Activated B cell treated with CpG ODN at 0.5 μM for 24 hours (primary cell): ENCODE measurements around the gene SBSN. TPM values are rescaled to one million over a fixed set of nuclear protein-coding genes. Genes with fewer than 3 reads are reported as not detected.

Experiments used
- ATAC-seq: fragments of 200-7000 bp; cut with Tn5 transposase; one replicate; pipeline ENCODE4 v1.10.0; 2021; ENCODE audit warnings: low read depth, mild to moderate bottlenecking, moderate library complexity
- CTCF ChIA-PET: fragments of 350-600 bp; sonication (Branson Sonifier 250); formaldehyde crosslinking; loops from one replicate; lab custom pipeline; 2021; ENCODE audit warnings: antibody characterized with exemption; lab: Charles Lee
- POLR2A ChIA-PET: fragments of 350-600 bp; sonication (Branson Sonifier 250); formaldehyde crosslinking; loops from one replicate; lab custom pipeline; 2021; ENCODE audit warnings: antibody characterized with exemption; lab: Charles Lee
- DNase-seq: peaks from one replicate; pipeline ENCODE4 v3.0.0; 2022
- H3K27ac Mint-ChIP-seq: one replicate; pipeline ENCODE4 v1.8.0; 2020; ENCODE audit warnings: mixed read lengths
- H3K27me3 Mint-ChIP-seq: one replicate; pipeline ENCODE4 v1.8.0; 2021; ENCODE audit warnings: mixed read lengths
- H3K36me3 Mint-ChIP-seq: one replicate; pipeline ENCODE4 v1.8.0; 2021; ENCODE audit warnings: low read depth, mixed read lengths
- H3K4me1 Mint-ChIP-seq: one replicate; pipeline ENCODE4 v1.8.0; 2021; ENCODE audit warnings: mixed read lengths
- H3K4me3 Mint-ChIP-seq: one replicate; pipeline ENCODE4 v1.8.0; 2020; ENCODE audit warnings: mild to moderate bottlenecking, mixed read lengths
- H3K9me3 Mint-ChIP-seq: one replicate; pipeline ENCODE4 v1.8.0; 2020; ENCODE audit warnings: mixed read lengths
- intact Hi-C: fragments of 100-400 bp; cut with micrococcal nuclease; formaldehyde crosslinking; loops from one replicate; pipeline ENCODE4 v1.15.1; 2024
- total RNA-seq: library from RNA; stranded (reverse); gene quantifications from 2 replicates; pipeline ENCODE4 v1.2.3, GENCODE V29; 2022
- TF ChIP-seq, protein P1 (sequence below): fragments of 200-600 bp; IDR thresholded peaks from one replicate; pipeline ENCODE4 v1.8.0; 2022; ENCODE audit warnings: antibody characterized with exemption, mild to moderate bottlenecking

The SBSN gene
- total RNA-seq, 1 donor from 2014 or later: not detected

DNA sequence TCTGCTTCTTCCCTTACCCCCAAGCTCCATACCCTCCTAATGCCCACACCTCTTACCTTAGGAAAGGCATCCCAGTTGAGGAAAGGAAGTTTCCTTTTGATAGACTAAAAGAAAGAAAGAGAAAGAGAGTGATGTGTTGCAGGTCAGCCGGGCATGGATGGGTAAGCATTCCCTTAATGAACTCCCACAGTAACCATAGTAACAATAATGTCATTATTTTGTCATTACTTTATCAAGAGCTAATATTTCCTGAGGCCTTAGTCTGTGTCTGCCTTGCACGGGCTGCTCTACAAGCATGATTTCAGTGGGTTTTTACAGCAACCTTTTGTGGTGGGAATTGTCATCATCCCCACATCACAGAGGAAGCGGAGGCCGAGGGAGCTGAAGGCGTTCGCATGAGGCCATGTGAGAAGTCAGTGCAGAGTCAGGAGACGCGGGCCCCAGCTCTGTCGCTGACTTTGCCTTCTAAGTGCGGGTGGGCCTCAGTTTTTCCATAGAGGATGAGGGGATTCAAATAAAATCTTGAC, 40.4 kb downstream of the SBSN start:
- no peak for DNase-seq
- ChIA-PET POLR2A (interaction anchor here (0.5 to 1.6 kb wide), 4 partner anchors 20 to 125 kb away, joined by 3 to 5 read pairs (median 4); no protein-coding TSS in a partner anchor), CTCF (interaction anchor here (0.9 to 2.5 kb wide), 3 partner anchors 8 to 135 kb away, joined by 3 to 11 read pairs (median 9); no protein-coding TSS in a partner anchor)
- intact Hi-C loops: no loop called here
- Mint-ChIP-seq H3K27ac (no peak overlapping the region), H3K4me3 (no peak overlapping the region), H3K4me1 (peaks cover 19% of the 10 kb centered on the region), H3K9me3 (no peaks in the 10 kb centered on the region), H3K36me3 (no peaks in the 10 kb centered on the region), H3K27me3 (peaks cover 8% of the 10 kb centered on the region)
- TF ChIP-seq, protein P1, sequence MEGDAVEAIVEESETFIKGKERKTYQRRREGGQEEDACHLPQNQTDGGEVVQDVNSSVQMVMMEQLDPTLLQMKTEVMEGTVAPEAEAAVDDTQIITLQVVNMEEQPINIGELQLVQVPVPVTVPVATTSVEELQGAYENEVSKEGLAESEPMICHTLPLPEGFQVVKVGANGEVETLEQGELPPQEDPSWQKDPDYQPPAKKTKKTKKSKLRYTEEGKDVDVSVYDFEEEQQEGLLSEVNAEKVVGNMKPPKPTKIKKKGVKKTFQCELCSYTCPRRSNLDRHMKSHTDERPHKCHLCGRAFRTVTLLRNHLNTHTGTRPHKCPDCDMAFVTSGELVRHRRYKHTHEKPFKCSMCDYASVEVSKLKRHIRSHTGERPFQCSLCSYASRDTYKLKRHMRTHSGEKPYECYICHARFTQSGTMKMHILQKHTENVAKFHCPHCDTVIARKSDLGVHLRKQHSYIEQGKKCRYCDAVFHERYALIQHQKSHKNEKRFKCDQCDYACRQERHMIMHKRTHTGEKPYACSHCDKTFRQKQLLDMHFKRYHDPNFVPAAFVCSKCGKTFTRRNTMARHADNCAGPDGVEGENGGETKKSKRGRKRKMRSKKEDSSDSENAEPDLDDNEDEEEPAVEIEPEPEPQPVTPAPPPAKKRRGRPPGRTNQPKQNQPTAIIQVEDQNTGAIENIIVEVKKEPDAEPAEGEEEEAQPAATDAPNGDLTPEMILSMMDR: no peak
- ATAC-seq: no peak

- no peak overlapping the region for H3K4me3 Mint-ChIP-seq
- TF ChIP-seq, protein P1: no peak
- H3K9me3 Mint-ChIP-seq: no peaks in the 10 kb centered on the region
- ChIA-PET CTCF (interaction anchor here (2.1 to 2.5 kb wide), 2 partner anchors 9 to 133 kb away, joined by 9 to 11 read pairs; no protein-coding TSS in a partner anchor), POLR2A (interaction anchor here (0.6 to 0.9 kb wide), 4 partner anchors 9 to 281 kb away, joined by 3 to 7 read pairs (median 3); no protein-coding TSS in a partner anchor)
- no peak overlapping the region for H3K27ac Mint-ChIP-seq
- intact Hi-C loops: no loop called here
- DNase-seq (no peak), ATAC-seq (no peak)
- H3K27me3 Mint-ChIP-seq: peaks cover 4% of the 10 kb centered on the region
- peaks cover 19% of the 10 kb centered on the region for H3K4me1 Mint-ChIP-seq
- no peaks in the 10 kb centered on the region for H3K36me3 Mint-ChIP-seq
Observed at GRCh38 chr19:35486268-35486708, 41.8 kb downstream of the SBSN start.

DNA sequence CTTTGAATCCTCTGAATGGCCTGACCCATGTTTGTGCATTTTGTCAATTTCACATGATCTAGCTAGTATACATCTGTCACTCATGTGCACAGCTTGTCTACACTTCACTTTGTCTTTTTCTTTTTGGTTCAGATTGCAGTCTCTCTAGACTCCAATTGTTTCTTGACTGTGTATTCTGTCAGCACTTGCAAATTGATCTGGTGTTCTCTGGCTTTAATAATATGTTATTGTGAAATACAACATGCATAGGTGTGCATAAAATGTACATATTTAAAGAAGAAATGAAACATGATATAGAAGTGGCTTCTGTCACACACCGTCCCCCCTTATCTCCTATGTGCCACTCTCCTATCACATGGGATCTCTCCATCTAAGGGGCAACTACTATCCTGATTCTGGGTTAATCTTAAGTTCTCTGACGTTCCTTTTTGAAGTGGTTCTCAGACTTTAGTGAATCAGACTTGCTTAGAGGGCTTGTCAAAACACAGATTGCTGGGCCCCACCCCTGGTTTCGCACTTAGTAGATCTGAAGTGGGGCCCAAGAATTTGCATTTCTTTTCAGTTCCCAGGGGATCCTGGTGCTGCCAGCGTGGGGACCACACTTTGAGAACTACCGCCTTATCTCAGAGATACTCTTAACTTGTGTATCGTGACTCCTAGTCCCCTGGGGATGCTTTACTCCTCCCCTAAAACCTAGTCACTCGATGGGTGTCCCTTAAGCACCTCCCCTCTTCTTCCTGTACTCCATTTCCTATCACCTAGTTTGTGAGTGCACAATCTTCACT, 43.7 kb downstream of the SBSN start:
- H3K36me3 Mint-ChIP-seq: no peaks in the 10 kb centered on the region
- peak; percentile 100 for ATAC-seq
- H3K4me3 Mint-ChIP-seq: peak overlapping the region; percentile 16
- TF ChIP-seq, protein P1: no peak
- DNase-seq: peak; percentile 37
- intact Hi-C loops: loop anchor here (1.0 kb wide), 1 partner anchor 25 kb away; no protein-coding TSS in a partner anchor
- peak overlapping the region; percentile 35 for H3K27ac Mint-ChIP-seq
- ChIA-PET POLR2A (no interaction called here), CTCF (no interaction called here)
- peaks cover 19% of the 10 kb centered on the region for H3K4me1 Mint-ChIP-seq
- H3K27me3 Mint-ChIP-seq: no peaks in the 10 kb centered on the region
- no peaks in the 10 kb centered on the region for H3K9me3 Mint-ChIP-seq

DNA sequence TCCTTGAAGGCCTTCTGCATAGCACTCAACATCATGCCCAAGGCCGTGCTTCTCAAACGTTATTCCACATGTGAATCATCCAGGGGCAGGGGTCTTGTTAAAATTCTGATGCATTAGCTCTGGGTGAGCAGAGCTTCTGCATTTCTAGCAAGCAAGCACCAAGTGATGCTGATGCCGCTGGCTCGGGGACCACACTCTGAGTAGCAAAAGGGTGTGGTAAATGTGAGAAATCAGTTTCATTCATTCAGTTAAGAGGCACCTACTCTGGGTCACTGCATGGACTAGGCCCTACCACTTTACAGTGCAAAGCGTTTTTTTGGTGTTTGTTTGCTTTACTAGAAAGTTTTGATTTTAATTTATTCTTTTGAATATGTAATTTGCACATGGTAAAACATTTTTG, 45.0 kb downstream of the SBSN start:
- ATAC-seq: no peak
- no peaks in the 10 kb centered on the region for H3K36me3 Mint-ChIP-seq

More for the DNA sequence above, 45.0 kb downstream of the SBSN start:
- H3K4me3 Mint-ChIP-seq: no peak overlapping the region
- DNase-seq: no peak
- intact Hi-C loops: no loop called here
- ChIA-PET CTCF (no interaction called here), POLR2A (no interaction called here)
- H3K27me3 Mint-ChIP-seq: no peaks in the 10 kb centered on the region
- H3K9me3 Mint-ChIP-seq: no peaks in the 10 kb centered on the region
- H3K27ac Mint-ChIP-seq: no peak overlapping the region
- H3K4me1 Mint-ChIP-seq: peaks cover 19% of the 10 kb centered on the region
- TF ChIP-seq, protein P1: no peak
